Measurements from ENCODE around the gene SULT1C3.

DNA sequence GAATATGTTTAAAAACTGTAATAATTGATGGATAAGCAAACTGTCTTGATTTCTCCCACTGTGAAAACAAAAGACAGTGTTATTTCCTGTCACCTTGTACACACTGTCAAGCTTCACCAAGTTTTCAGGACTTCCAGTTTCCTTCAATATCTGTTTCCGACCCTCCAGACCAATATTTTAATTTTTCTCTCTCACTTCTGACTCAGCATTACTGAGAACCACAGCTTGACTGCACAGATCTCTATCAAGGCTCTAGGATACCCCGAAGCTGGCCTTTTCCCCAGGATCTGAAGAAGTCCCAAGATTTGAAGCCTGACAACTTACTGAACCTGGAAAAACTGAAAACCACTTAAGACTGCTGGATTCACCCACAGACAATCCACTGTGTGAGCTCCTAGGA, 13.2 kb upstream of the SULT1C3 start:
- no peak for TF ChIP-seq CTCF (IDR thresholded peaks at IDR 0.05; ENCODE audit: low read length)
- TF ChIP-seq EZH2 (IDR thresholded peaks at IDR 0.05; ENCODE audit: borderline replicate concordance, low read length), result no peak
